ENCODE results near the gene ETV1.

GRCh38 chr7:13988731-13989125 is 738 bp downstream of the ETV1 start:
- no peak for TF ChIP-seq CTCF (IDR thresholded peaks at IDR 0.05)
- no peak for TF ChIP-seq POLR2A (IDR thresholded peaks at IDR 0.05)
